Pancreas (tissue), 10 donors: ENCODE data around the gene CDH2. TPM values are rescaled to one million over a fixed set of nuclear protein-coding genes. Genes with fewer than 3 reads are reported as not detected.

Experiments
- ATAC-seq, 4 donors: fragments of 200-7000 bp; cut with Tn5 transposase; one replicate each; pipeline versions ENCODE4 v1.8.0 to v1.9.1; 2020; ENCODE audit warnings: mild to moderate bottlenecking in 4 of 4, moderate library complexity in 4 of 4
- DNase-seq, 6 donors: peaks; one replicate each; pipeline ENCODE4 v3.0.0-alpha.2; 2020
- FAIRE-seq: peaks from 2 replicates; lab custom pipeline; 2012; peaks lifted over from hg19 to GRCh38; lab: Jason Lieb, UNC
- H3K27ac ChIP-seq, 4 donors: fragments of 200-600 bp; sonication (generic); 1 replicate in 3 of 4; 2 replicates in 1 of 4; pipeline versions ENCODE4 v1.5.0 to v1.8.0; 2020
- H3K27me3 ChIP-seq, 4 donors: fragments of 200-600 bp; one replicate each; pipeline ENCODE4 v1.8.0; 2021
- H3K36me3 ChIP-seq, 3 donors: fragments of 200-600 bp; sonication (generic) in 1 of 3; one replicate each; pipeline versions ENCODE4 v1.5.0 to v1.8.0; 2020 to 2021
- H3K4me1 ChIP-seq, 3 donors: fragments of 200-600 bp; one replicate each; pipeline ENCODE4 v1.8.0; 2021
- H3K4me3 ChIP-seq, 4 donors: fragments of 200-600 bp; sonication (generic) in 2 of 4; one replicate each; pipeline versions ENCODE4 v1.5.0 to v1.8.0; 2020 to 2021
- H3K9me3 ChIP-seq, 4 donors: fragments of 200-600 bp; one replicate each; pipeline ENCODE4 v1.8.0; 2021
- WGBS, 2 donors: extraction: QIAGEN DNeasy Blood & Tissue Kit; methylation state at CpG; one replicate each; pipeline ENCODE4 v1.1.7; 2013; 5-methylcytosine and 5-hydroxymethylcytosine counted together
- intact Hi-C, 3 donors: fragments of 100-400 bp; cut with DNase I; formaldehyde crosslinking; loops; one replicate each; pipeline versions ENCODE4 v1.11.1 to v1.14.2; 2022
- polyA plus RNA-seq, 2 donors: library from polyadenylated mRNA; stranded (reverse); fragments of 200-250 nt; gene quantifications; one replicate each; pipeline ENCODE4 v1.2.3, GENCODE V29; 2013
- total RNA-seq, 6 donors: library from RNA; stranded (reverse); fragmentation: NEBNext Ultra II Directional in 4 of 6; extraction: Animal tissue kit (Norgen Biotek cat#: 25700) in 4 of 6; gene quantifications; one replicate each; pipeline versions ENCODE4 v1.2.1 to v1.2.4, GENCODE V29; 2021 to 2023
- TF ChIP-seq, protein P1 (sequence below), 4 donors: fragments of 200-600 bp; sonication (generic) in 3 of 4; IDR thresholded peaks; one replicate each; pipeline versions ENCODE4 v1.5.0 to v1.8.0; 2021; ENCODE audit warnings: antibody characterized with exemption in 4 of 4
- donor health status: healthy with polysubstance abuse.
- donor health status: DM: no; HTN: no; CAD: no; lungs with moderate emphysema.
- donor health status: DM: no; HTN: no; CAD: no.
- donor health status: control.
- donor health status: control.
- donor health status: Bipolar disorder and iron deficiency.
- donor health status: DM: yes; HTN: yes; CAD: no.
- donor health status: DM: no; HTN: no; CAD: no.
- donor health status: DM: no; HTN: no; CAD: no.
- donor health status: DM: yes; HTN: yes; CAD: no.

CDH2 gene
- total and polyA plus RNA-seq, 8 donors: 0.15 to 2.9 (median 0.93) TPM

- no peak for FAIRE-seq
- Histone ChIP-seq H3K4me3 (peak overlapping the region in 3 of 4 donors; percentile 32 to 67 (median 45)), H3K9me3 (no peaks in the 10 kb centered on the region), H3K36me3 (no peaks in the 10 kb centered on the region), H3K27me3 (peaks cover 0 to 45% (median 17%) of the 10 kb centered on the region in 4 donors), H3K4me1 (no peaks in the 10 kb centered on the region), H3K27ac (no peak overlapping the region)
- TF ChIP-seq, protein P1, sequence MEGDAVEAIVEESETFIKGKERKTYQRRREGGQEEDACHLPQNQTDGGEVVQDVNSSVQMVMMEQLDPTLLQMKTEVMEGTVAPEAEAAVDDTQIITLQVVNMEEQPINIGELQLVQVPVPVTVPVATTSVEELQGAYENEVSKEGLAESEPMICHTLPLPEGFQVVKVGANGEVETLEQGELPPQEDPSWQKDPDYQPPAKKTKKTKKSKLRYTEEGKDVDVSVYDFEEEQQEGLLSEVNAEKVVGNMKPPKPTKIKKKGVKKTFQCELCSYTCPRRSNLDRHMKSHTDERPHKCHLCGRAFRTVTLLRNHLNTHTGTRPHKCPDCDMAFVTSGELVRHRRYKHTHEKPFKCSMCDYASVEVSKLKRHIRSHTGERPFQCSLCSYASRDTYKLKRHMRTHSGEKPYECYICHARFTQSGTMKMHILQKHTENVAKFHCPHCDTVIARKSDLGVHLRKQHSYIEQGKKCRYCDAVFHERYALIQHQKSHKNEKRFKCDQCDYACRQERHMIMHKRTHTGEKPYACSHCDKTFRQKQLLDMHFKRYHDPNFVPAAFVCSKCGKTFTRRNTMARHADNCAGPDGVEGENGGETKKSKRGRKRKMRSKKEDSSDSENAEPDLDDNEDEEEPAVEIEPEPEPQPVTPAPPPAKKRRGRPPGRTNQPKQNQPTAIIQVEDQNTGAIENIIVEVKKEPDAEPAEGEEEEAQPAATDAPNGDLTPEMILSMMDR (IDR thresholded peaks at IDR 0.05): no peak
- DNase-seq: peak in 3 of 6 donors; percentile 20 to 52 (median 22)
- 1 to 2% methylated on average over 53 to 83 of the region's 83 CpGs for WGBS, 2 donors
- ATAC-seq: peak; percentile 40 to 71 (median 59)
- intact Hi-C loops: no loop called here
Observed at GRCh38 chr18:28177828-28178635, 1.1 kb upstream of the CDH2 start.

DNA sequence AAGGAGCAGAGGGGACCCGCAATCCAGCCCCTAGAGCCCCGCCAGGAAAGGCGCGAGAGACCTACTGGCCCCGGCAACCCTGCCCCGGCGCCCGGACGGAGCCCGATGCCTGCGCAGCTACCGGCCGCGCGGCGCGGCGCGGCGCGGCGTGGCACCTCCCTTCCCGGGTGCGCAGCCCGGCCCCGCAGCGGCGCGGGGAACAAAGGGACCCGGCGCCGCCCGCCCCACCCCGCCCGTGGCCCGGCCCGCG lies 307 bp downstream of the CDH2 start:
- no peaks in the 10 kb centered on the region for H3K4me1 ChIP-seq
- no peaks in the 10 kb centered on the region for H3K36me3 ChIP-seq
- no peak for FAIRE-seq
- DNase-seq: peak in 2 of 6 donors; percentile 55 to 61
- peaks cover 0 to 45% (median 19%) of the 10 kb centered on the region in 4 donors for H3K27me3 ChIP-seq
- intact Hi-C loops: no loop called here
- peak in 1 of 4 donors; percentile 36 for ATAC-seq
- H3K9me3 ChIP-seq: no peaks in the 10 kb centered on the region
- 1% methylated on average over 34 to 38 of the region's 38 CpGs for WGBS, 2 donors
- H3K27ac ChIP-seq: no peak overlapping the region
- TF ChIP-seq, protein P1 (IDR thresholded peaks at IDR 0.05): no peak
- H3K4me3 ChIP-seq: peak overlapping the region in 3 of 4 donors; percentile 19 to 67 (median 45)

DNA sequence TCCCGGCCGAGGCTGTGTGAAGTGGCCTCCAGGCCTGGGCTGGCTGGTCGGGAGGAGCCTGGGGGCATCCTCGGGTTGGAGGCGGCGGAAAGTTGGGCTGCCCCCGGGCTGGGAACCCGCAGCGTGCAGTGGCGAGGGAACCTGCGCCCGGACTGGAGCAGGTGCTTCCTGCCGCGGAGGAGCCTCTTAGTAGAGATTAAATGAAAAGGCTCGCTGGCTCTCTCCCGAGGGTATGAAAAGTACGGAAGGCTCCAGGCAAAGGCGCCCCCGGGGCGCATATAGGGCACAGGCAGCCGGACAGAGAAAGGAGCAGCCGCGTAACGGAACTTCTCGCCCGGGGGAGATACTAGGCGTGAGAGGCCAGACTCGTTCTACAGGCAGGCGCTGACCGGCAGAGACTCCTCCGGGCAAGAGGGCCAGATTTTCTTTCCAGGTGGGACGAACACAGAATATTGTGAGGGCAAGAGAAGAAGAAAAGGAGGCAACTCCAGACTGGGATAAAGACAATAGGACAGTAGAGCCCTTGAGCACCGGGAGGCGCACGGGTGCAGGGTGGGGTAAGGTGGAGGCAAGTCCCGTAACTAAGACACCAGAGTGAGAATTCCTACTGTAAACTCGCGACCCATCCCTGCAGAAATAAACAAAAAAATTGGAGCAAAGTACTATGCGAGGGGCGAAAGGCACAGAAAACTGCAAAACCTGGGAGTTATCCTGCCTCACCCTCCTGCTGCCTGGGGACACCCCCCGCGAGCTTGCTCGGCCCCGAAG lies 816 bp downstream of the CDH2 start:
- Histone ChIP-seq H3K9me3 (no peaks in the 10 kb centered on the region), H3K4me3 (peak overlapping the region in 2 of 4 donors; percentile 45 to 67), H3K4me1 (no peaks in the 10 kb centered on the region), H3K36me3 (no peaks in the 10 kb centered on the region), H3K27me3 (peaks cover 0 to 45% (median 19%) of the 10 kb centered on the region in 4 donors), H3K27ac (no peak overlapping the region)
- intact Hi-C loops: no loop called here
- DNase-seq (peak in 1 of 6 donors; percentile 58), ATAC-seq (peak in 3 of 4 donors; percentile 9 to 18 (median 9)), FAIRE-seq (no peak)
- TF ChIP-seq, protein P1 (IDR thresholded peaks at IDR 0.05): no peak
- 2 to 3% methylated on average over 44 of the region's 44 CpGs for WGBS, 2 donors

GRCh38 chr18:28175150-28175929 lies 1.6 kb downstream of the CDH2 start:
- ATAC-seq (peak in 3 of 4 donors; percentile 22 to 48 (median 43)), FAIRE-seq (no peak), DNase-seq (peak in 4 of 6 donors; percentile 10 to 77 (median 42))
- H3K4me1 ChIP-seq: no peaks in the 10 kb centered on the region
- intact Hi-C loops: no loop called here
- H3K27ac ChIP-seq: no peak overlapping the region
- TF ChIP-seq, protein P1 (IDR thresholded peaks at IDR 0.05): no peak
- no peak overlapping the region for H3K4me3 ChIP-seq
- H3K9me3 ChIP-seq: no peaks in the 10 kb centered on the region
- peaks cover 0 to 49% (median 18%) of the 10 kb centered on the region in 4 donors for H3K27me3 ChIP-seq
- WGBS, 2 donors: 2 to 4% methylated on average over 36 to 53 of the region's 53 CpGs
- H3K36me3 ChIP-seq: no peaks in the 10 kb centered on the region
